GM12801 (cell line): ENCODE data around the gene SLC4A7.

Experiments
- CTCF ChIP-seq: IDR thresholded peaks from one replicate; pipeline ENCODE4 v1.5.1; 2011; ENCODE audit warnings: control low read depth; ENCODE audit not compliant: insufficient read length; ENCODE audit errors: extremely low read depth

The SLC4A7 gene

GRCh38 chr3:27333843-27334242, 150.3 kb downstream of the SLC4A7 start:
- no peak for TF ChIP-seq CTCF

GRCh38 chr3:27326629-27327545, 157.3 kb downstream of the SLC4A7 start:
- TF ChIP-seq CTCF = no peak

GRCh38 chr3:27326202-27326601, 158.0 kb downstream of the SLC4A7 start:
- TF ChIP-seq CTCF = no peak

- TF ChIP-seq CTCF = no peak
Measured at GRCh38 chr3:27325419-27325818, 158.8 kb downstream of the SLC4A7 start.

- no peak for TF ChIP-seq CTCF
Measured at GRCh38 chr3:27324686-27325085, 159.5 kb downstream of the SLC4A7 start.

GRCh38 chr3:27323087-27323570, 161.1 kb downstream of the SLC4A7 start:
- no peak for TF ChIP-seq CTCF
